H1 (cell line): Measurements from ENCODE around the gene CNBD2.

Experiments
- ATF3 ChIP-seq: IDR thresholded peaks from 2 replicates; pipeline ENCODE4 v1.6.1; 2011; ENCODE audit warnings: low read depth, mild to moderate bottlenecking, low read length; ENCODE audit not compliant: insufficient read depth
- CTCF ChIP-seq, 3 experiments: IDR thresholded peaks; 1 replicate in 2 of 3; 2 replicates in 1 of 3; pipeline versions ENCODE4 v1.5.1 to v1.6.1; 2011; ENCODE audit warnings: low read length in 3 of 3, mild to moderate bottlenecking in 3 of 3, inconsistent platforms in 2 of 3, low read depth in 1 of 3, moderate library complexity in 1 of 3; ENCODE audit not compliant: insufficient read depth in 1 of 3; ENCODE audit errors: control extremely low read depth in 1 of 3
- MAX ChIP-seq: IDR thresholded peaks from 2 replicates; pipeline ENCODE4 v1.6.1; 2012; ENCODE audit warnings: inconsistent platforms
- POLR2A ChIP-seq, 2 experiments: IDR thresholded peaks; 1 replicate in 1 of 2; 2 replicates in 1 of 2; pipeline ENCODE4 v1.6.1; 2011; ENCODE audit warnings: low read depth in 2 of 2, low read length in 2 of 2, mild to moderate bottlenecking in 2 of 2; ENCODE audit errors: control extremely low read depth in 1 of 2
- RFX5 ChIP-seq: IDR thresholded peaks from 2 replicates; pipeline ENCODE4 v1.6.1; 2011; ENCODE audit warnings: low read depth, low read length, improper control_type of control experiment, borderline replicate concordance

- TF ChIP-seq MAX: no peak; the same call in none of the 2 replicates
- TF ChIP-seq CTCF (IDR thresholded peaks at IDR 0.05; ENCODE audit: control extremely low read depth in 1 of 3, insufficient read depth in 1 of 3, low read depth in 1 of 3, low read length in 3 of 3): no peak; a peak in 1 of 4 replicates
- TF ChIP-seq POLR2A (IDR thresholded peaks at IDR 0.05; ENCODE audit: control extremely low read depth in 1 of 2, low read depth in 2 of 2, low read length in 2 of 2): no peak
- no peak for TF ChIP-seq RFX5
- TF ChIP-seq ATF3: no peak
These were observed 96.5 kb downstream of the CNBD2 start for GRCh38 chr20:36064658-36065426.
